Muscle layer of colon (tissue), 2 donors: ENCODE measurements around the gene MEN1.
A peak's percentile ranks its signal among the peaks of the same experiment; 100 is the strongest.

Experiments
- H3K27ac ChIP-seq: one replicate; pipeline ENCODE4 v1.7.0; 2013; ENCODE audit warnings: low read depth, mild to moderate bottlenecking, low read length, moderate library complexity
- H3K27me3 ChIP-seq, 2 donors: one replicate each; pipeline ENCODE4 v1.7.0; 2013; ENCODE audit warnings: low read length in 2 of 2, mild to moderate bottlenecking in 2 of 2; ENCODE audit not compliant: insufficient read depth in 2 of 2, control insufficient read depth in 1 of 2
- H3K36me3 ChIP-seq: one replicate; pipeline ENCODE4 v1.7.0; 2013; ENCODE audit warnings: mild to moderate bottlenecking, low read length; ENCODE audit not compliant: insufficient read depth
- H3K4me1 ChIP-seq: one replicate; pipeline ENCODE4 v1.7.0; 2013; ENCODE audit warnings: mild to moderate bottlenecking, low read length; ENCODE audit not compliant: insufficient read depth
- H3K4me3 ChIP-seq, 2 donors: one replicate each; pipeline ENCODE4 v1.7.0; 2013; ENCODE audit warnings: low read length in 2 of 2, low read depth in 1 of 2, mild to moderate bottlenecking in 1 of 2, moderate library complexity in 1 of 2
- H3K9ac ChIP-seq: one replicate; pipeline ENCODE4 v1.7.0; 2013; ENCODE audit warnings: low read length
- H3K9me3 ChIP-seq: one replicate; pipeline ENCODE4 v1.7.0; 2013; ENCODE audit warnings: mild to moderate bottlenecking, low read length
- donor health status: abdominal sarcoma.
- donor health status: Adenocarcinoma of cecum.

MEN1 gene

GRCh38 chr11:64844330-64845128 lies 34.2 kb upstream of the MEN1 start, which contains the start of gene CDC42BPG:
Gene CDC42BPG (minus strand): TSS chr11:64844653. CDS start chr11:64844569, 84 bp downstream.
- Histone ChIP-seq H3K4me3 (peak within 1 kb of the TSS in 1 of 2 donors; percentile 11), H3K9ac (no peak within 1 kb of the TSS), H3K9me3 (no peaks in the 10 kb centered on the region), H3K4me1 (peaks cover 17% of the 10 kb centered on the region), H3K27ac (no peak within 1 kb of the TSS), H3K27me3 (peaks cover 0 to 4% of the 10 kb centered on the region in 2 donors), H3K36me3 (no peaks in the 10 kb centered on the region)

GRCh38 chr11:64843686-64844329 lies 33.5 kb upstream of the MEN1 start:
- H3K27ac ChIP-seq: no peak overlapping the region
- H3K4me1 ChIP-seq: peaks cover 15% of the 10 kb centered on the region
- H3K9ac ChIP-seq: no peak overlapping the region
- H3K36me3 ChIP-seq: no peaks in the 10 kb centered on the region
- no peaks in the 10 kb centered on the region for H3K9me3 ChIP-seq
- no peak overlapping the region for H3K4me3 ChIP-seq
- H3K27me3 ChIP-seq: peaks cover 0 to 4% of the 10 kb centered on the region in 2 donors

GRCh38 chr11:64842851-64843685 lies 32.7 kb upstream of the MEN1 start:
- H3K27me3 ChIP-seq: peaks cover 0 to 4% of the 10 kb centered on the region in 2 donors
- H3K27ac ChIP-seq: no peak overlapping the region
- no peak overlapping the region for H3K4me3 ChIP-seq
- no peaks in the 10 kb centered on the region for H3K9me3 ChIP-seq
- no peaks in the 10 kb centered on the region for H3K36me3 ChIP-seq
- peaks cover 9% of the 10 kb centered on the region for H3K4me1 ChIP-seq
- H3K9ac ChIP-seq: no peak overlapping the region

- Histone ChIP-seq H3K27me3 (peaks cover 0 to 4% of the 10 kb centered on the region in 2 donors), H3K9ac (no peak overlapping the region), H3K4me3 (no peak overlapping the region), H3K9me3 (no peaks in the 10 kb centered on the region), H3K4me1 (peaks cover 7% of the 10 kb centered on the region), H3K36me3 (no peaks in the 10 kb centered on the region), H3K27ac (no peak overlapping the region)
Observed at GRCh38 chr11:64842366-64842759, 32.0 kb upstream of the MEN1 start.

GRCh38 chr11:64841592-64842365 lies 31.4 kb upstream of the MEN1 start:
- no peak overlapping the region for H3K4me3 ChIP-seq
- H3K9ac ChIP-seq: no peak overlapping the region

GRCh38 chr11:64839887-64840782 lies 29.8 kb upstream of the MEN1 start:
- H3K36me3 ChIP-seq: no peaks in the 10 kb centered on the region
- H3K4me1 ChIP-seq: peaks cover 5% of the 10 kb centered on the region
- H3K27me3 ChIP-seq: peaks cover 0 to 4% of the 10 kb centered on the region in 2 donors
- H3K9ac ChIP-seq: no peak overlapping the region
- no peak overlapping the region for H3K27ac ChIP-seq
- H3K4me3 ChIP-seq: no peak overlapping the region
- no peaks in the 10 kb centered on the region for H3K9me3 ChIP-seq

More at GRCh38 chr11:64841592-64842365, 31.4 kb upstream of the MEN1 start:
- H3K27me3 ChIP-seq: peaks cover 0 to 4% of the 10 kb centered on the region in 2 donors
- H3K36me3 ChIP-seq: no peaks in the 10 kb centered on the region
- H3K27ac ChIP-seq: no peak overlapping the region
- peaks cover 5% of the 10 kb centered on the region for H3K4me1 ChIP-seq
- no peaks in the 10 kb centered on the region for H3K9me3 ChIP-seq

GRCh38 chr11:64839335-64839734 lies 29.0 kb upstream of the MEN1 start:
- no peaks in the 10 kb centered on the region for H3K9me3 ChIP-seq
- H3K4me1 ChIP-seq: peaks cover 5% of the 10 kb centered on the region
- no peak overlapping the region for H3K4me3 ChIP-seq
- H3K27ac ChIP-seq: no peak overlapping the region
- H3K27me3 ChIP-seq: no peaks in the 10 kb centered on the region
- H3K9ac ChIP-seq: no peak overlapping the region
- H3K36me3 ChIP-seq: no peaks in the 10 kb centered on the region

GRCh38 chr11:64838600-64839334 lies 28.4 kb upstream of the MEN1 start:
- H3K27me3 ChIP-seq: no peaks in the 10 kb centered on the region
- H3K27ac ChIP-seq: no peak overlapping the region
- no peak overlapping the region for H3K4me3 ChIP-seq
- H3K9me3 ChIP-seq: no peaks in the 10 kb centered on the region
- no peaks in the 10 kb centered on the region for H3K4me1 ChIP-seq
- H3K9ac ChIP-seq: no peak overlapping the region
- no peaks in the 10 kb centered on the region for H3K36me3 ChIP-seq

- Histone ChIP-seq H3K4me3 (no peak overlapping the region), H3K9ac (no peak overlapping the region), H3K36me3 (no peaks in the 10 kb centered on the region), H3K4me1 (no peaks in the 10 kb centered on the region), H3K27ac (no peak overlapping the region), H3K9me3 (no peaks in the 10 kb centered on the region), H3K27me3 (no peaks in the 10 kb centered on the region)
Observed at GRCh38 chr11:64837887-64838351, 27.6 kb upstream of the MEN1 start.
